Mesothelial cell of epicardium (in vitro differentiated cells): ENCODE results near the gene RPS19. TPM values are rescaled to one million over a fixed set of nuclear protein-coding genes. Genes with fewer than 3 reads are reported as not detected.
A peak's percentile ranks its signal among the peaks of the same experiment; 100 is the strongest.

Source experiments
- DNase-seq, 2 experiments: peaks; one replicate each; pipeline ENCODE4 v3.0.0; 2021; ENCODE audit warnings: low spot score in 2 of 2; ENCODE audit not compliant: unreplicated experiment in 2 of 2
- H3K27ac Mint-ChIP-seq: 2 replicates; pipeline ENCODE4 v1.8.0; 2021; ENCODE audit warnings: mixed read lengths
- H3K27me3 Mint-ChIP-seq: 2 replicates; pipeline ENCODE4 v1.8.0; 2021; ENCODE audit warnings: low read depth, mixed read lengths
- H3K36me3 Mint-ChIP-seq: 2 replicates; pipeline ENCODE4 v1.8.0; 2021; ENCODE audit warnings: mixed read lengths
- H3K4me1 Mint-ChIP-seq: 2 replicates; pipeline ENCODE4 v1.8.0; 2021; ENCODE audit warnings: mixed read lengths
- H3K4me3 Mint-ChIP-seq: 2 replicates; pipeline ENCODE4 v1.8.0; 2021; ENCODE audit warnings: mild to moderate bottlenecking, moderate library complexity, mixed read lengths
- H3K9me3 Mint-ChIP-seq: 2 replicates; pipeline ENCODE4 v1.8.0; 2021; ENCODE audit warnings: mixed read lengths
- total RNA-seq: library from RNA; stranded (reverse); gene quantifications from 3 replicates; pipeline ENCODE4 v1.2.1, GENCODE V29; 2021
- TF ChIP-seq, protein P1 (sequence below): fragments of 200-600 bp; sonication (generic); IDR thresholded peaks from one replicate; pipeline ENCODE4 v1.5.0; 2021; ENCODE audit warnings: antibody characterized with exemption; ENCODE audit not compliant: unreplicated experiment

Gene RPS19
- total RNA-seq, 1 donor from 2014 or later: 2,197 TPM

DNA sequence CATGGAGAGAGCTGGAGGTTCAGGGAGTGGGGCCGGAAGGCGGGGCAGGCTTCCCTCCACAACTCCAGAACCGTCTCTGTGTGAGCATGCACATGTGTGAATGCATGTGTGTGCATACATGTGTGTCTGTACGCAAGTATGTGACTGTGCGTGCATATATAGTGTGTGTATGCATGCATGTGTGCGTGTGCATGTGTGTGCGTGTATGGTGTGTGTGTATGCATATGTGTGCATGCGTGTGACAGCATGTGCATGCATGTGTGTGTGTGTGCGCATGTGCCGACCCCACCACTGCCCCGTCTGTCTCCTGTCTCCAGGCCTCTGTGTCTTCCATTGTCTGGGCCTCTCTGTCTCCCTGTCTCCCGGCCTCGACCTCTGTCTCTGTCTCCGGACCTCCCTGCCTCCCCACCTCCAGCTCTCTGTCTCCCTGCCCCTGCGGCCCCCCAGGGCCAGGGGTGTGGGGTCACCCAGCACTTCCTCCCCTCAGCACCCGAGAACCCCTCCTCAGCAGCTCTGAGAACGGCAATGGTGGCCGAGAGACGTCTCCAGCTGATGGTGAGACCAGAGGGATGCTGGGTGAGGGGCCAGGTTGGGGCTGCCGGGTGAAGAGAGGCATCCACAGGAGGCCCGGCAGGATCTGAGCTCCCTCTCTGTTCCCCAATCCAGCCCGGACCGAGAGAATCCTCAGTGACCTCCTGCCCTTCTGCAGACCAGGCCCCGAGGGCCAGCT is 45.4 kb downstream of the RPS19 start:
- no peaks in the 10 kb centered on the region for H3K9me3 Mint-ChIP-seq
- no peak for DNase-seq
- H3K4me1 Mint-ChIP-seq: no peaks in the 10 kb centered on the region
- no peak overlapping the region for H3K27ac Mint-ChIP-seq
- H3K36me3 Mint-ChIP-seq: peaks cover 23% of the 10 kb centered on the region
- H3K4me3 Mint-ChIP-seq: no peak overlapping the region
- H3K27me3 Mint-ChIP-seq: peaks cover 15% of the 10 kb centered on the region
- TF ChIP-seq, protein P1, sequence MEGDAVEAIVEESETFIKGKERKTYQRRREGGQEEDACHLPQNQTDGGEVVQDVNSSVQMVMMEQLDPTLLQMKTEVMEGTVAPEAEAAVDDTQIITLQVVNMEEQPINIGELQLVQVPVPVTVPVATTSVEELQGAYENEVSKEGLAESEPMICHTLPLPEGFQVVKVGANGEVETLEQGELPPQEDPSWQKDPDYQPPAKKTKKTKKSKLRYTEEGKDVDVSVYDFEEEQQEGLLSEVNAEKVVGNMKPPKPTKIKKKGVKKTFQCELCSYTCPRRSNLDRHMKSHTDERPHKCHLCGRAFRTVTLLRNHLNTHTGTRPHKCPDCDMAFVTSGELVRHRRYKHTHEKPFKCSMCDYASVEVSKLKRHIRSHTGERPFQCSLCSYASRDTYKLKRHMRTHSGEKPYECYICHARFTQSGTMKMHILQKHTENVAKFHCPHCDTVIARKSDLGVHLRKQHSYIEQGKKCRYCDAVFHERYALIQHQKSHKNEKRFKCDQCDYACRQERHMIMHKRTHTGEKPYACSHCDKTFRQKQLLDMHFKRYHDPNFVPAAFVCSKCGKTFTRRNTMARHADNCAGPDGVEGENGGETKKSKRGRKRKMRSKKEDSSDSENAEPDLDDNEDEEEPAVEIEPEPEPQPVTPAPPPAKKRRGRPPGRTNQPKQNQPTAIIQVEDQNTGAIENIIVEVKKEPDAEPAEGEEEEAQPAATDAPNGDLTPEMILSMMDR: no peak

DNA sequence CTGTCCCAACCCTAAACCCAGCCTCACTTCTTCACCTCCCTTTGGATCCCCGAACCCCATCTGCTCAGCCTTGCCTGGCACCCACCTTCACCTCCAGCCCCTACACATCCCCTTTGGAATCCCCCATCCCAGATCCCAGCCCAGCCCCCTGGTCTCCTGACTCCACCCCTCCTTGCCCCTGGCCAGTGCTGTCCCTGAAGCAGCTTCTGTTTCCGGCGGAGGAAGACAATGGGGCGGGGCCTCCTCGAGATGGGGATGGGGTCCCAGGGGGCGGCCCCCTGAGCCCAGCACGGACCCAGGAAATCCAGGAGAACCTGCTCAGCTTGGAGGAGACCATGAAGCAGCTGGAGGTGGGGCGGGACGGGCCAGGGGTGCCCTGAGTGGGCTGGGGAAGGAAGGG is 46.2 kb downstream of the RPS19 start:
- H3K36me3 Mint-ChIP-seq: peaks cover 23% of the 10 kb centered on the region
- DNase-seq: no peak
- no peak overlapping the region for H3K4me3 Mint-ChIP-seq
- TF ChIP-seq, protein P1: no peak
- no peaks in the 10 kb centered on the region for H3K4me1 Mint-ChIP-seq
- H3K9me3 Mint-ChIP-seq: no peaks in the 10 kb centered on the region
- H3K27me3 Mint-ChIP-seq: peaks cover 23% of the 10 kb centered on the region
- H3K27ac Mint-ChIP-seq: no peak overlapping the region

DNA sequence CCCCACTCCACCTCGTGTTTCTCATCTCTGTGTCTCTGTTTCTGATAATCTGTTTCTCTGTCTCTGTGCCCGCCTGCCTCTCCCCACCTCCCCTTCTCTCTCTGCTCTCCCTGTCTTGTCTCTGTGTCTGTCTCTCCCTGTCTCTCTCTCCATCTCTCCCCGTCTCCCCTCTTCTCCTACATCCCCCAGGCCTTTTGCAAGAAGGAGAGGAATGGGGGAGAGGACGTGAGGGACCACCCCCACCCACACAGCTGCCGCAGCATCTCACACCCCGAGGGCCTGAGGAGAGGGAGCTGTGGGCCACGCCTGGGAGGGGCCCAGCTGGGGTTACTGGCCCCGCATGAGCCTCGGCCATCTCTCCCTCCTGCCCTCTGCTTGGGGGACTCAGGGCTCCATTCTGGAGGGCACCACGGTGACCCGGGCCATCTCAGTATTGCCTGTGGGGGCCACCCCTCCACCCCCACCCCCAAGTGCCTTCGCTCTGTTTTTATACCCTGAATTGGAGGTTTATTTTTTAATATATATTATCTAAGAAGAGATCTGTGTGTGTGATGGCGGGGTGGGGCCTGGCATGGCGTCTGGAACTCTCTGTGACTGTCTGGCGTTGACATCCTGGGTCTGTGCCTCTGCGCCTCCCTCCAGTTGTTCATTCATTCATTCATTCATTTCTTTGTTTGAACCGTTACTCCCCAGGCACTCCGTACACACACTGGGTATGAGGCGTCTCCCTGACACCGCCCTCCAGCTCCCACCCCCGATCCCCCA is 47.0 kb downstream of the RPS19 start:
- Mint-ChIP-seq H3K27me3 (peaks cover 31% of the 10 kb centered on the region), H3K9me3 (no peaks in the 10 kb centered on the region), H3K4me3 (no peak overlapping the region), H3K4me1 (no peaks in the 10 kb centered on the region), H3K36me3 (peaks cover 19% of the 10 kb centered on the region), H3K27ac (peak overlapping the region; percentile 43)
- TF ChIP-seq, protein P1: no peak
- no peak for DNase-seq

DNA sequence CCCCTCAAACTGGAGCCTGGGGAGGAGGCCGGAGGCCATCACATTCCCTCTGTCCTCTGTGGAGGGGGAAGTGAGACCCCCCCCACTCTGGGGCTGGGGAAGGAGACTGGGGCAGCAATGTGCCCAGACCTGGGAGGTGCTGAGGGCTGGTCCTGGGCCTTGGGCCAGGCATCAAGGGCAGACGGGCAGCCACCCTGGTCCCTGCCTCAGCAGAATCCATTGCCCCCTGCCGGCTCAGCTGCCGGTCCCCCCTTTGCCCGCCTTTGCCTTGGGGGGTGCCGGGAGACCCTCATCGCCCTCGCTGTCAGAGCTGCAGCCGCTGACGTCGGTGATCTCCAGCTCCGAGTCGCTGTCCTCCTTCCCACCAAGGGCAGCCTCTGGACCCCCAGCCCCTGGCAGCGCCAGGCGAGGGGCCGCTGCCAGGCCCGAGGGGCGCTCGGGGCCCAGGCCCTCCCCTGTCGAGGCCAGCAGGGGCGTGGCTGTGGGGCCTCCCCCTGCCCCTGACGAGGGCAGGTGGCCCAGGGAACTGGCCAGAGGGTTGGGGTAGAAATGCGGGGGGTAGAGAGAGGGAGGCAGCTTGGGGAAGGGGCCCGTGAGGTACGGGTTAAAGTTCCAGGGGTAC is 48.0 kb downstream of the RPS19 start:
- Mint-ChIP-seq H3K36me3 (peaks cover 19% of the 10 kb centered on the region), H3K9me3 (no peaks in the 10 kb centered on the region), H3K27me3 (peaks cover 41% of the 10 kb centered on the region), H3K4me1 (no peaks in the 10 kb centered on the region), H3K4me3 (no peak overlapping the region), H3K27ac (no peak overlapping the region)
- TF ChIP-seq, protein P1: no peak
- no peak for DNase-seq

DNA sequence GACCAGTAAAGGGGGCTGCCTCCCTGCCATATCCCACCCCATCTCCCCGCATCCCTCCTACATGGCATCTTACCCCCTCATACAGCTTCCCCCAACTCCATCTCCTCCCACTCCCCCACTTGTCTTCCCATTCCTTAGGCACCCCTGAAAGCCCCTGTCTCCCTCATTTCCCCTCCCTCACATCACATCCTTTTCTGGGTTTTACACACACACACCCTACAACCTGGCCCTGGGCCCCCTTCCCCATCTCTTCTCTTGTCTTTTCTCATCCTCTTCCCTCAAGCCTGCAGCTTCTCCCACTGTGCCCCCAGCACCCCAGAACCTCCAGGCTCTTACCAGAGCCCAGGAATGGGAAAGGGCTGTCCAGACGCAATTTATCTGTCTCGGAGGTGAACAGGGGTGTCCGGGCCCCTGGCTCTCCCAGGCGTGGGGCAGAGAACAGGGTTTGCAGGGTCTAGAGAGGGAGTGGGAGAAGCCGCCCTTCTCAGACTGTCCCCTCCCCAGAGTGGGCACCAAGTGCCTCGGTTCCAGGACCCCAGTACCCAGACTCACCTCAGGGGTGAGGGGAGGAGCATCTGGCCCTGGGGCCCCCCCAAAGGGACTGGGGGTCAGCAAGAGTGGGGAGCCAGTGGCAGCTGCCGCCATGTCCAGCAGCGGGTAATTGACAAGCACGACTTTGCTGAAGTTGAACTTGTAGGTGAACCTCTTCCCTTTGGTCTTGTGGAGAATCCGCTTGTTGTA is 48.8 kb downstream of the RPS19 start:
- Mint-ChIP-seq H3K4me3 (no peak overlapping the region), H3K36me3 (peaks cover 16% of the 10 kb centered on the region), H3K27me3 (peaks cover 49% of the 10 kb centered on the region), H3K9me3 (no peaks in the 10 kb centered on the region), H3K4me1 (no peaks in the 10 kb centered on the region), H3K27ac (no peak overlapping the region)
- no peak for DNase-seq
- TF ChIP-seq, protein P1: no peak
